Measurements from ENCODE around the gene HHIPL2. TPM values are rescaled to one million over a fixed set of nuclear protein-coding genes. Genes with fewer than 3 reads are reported as not detected.
A peak's percentile ranks its signal among the peaks of the same experiment; 100 is the strongest.

Gene HHIPL2
- total RNA-seq, 1 experiment from 2014 or later = 0.32 TPM

GRCh38 chr1:222546548-222547259, 1.2 kb downstream of the HHIPL2 start:
- intact Hi-C loops (cut with micrococcal nuclease; ENCODE audit: unreplicated experiment) = no loop called here
- POLR2A ChIA-PET = interaction anchor here (0.7 to 0.9 kb wide), 2 partner anchors 13 to 97 kb away, joined by 3 read pairs; no protein-coding TSS in a partner anchor
- Histone ChIP-seq H3K4me1 (no peaks in the 10 kb centered on the region), H3K9me3 (no peaks in the 10 kb centered on the region), H3K36me3 (ENCODE audit: control insufficient read depth, insufficient read depth, low read length) (no peaks in the 10 kb centered on the region), H3K27me3 (replicated peaks; ENCODE audit: control insufficient read depth, insufficient read depth, low read length) (no peaks in the 10 kb centered on the region), H3K4me3 (ENCODE audit: low read depth, low read length) (no peak overlapping the region)
- Mint-ChIP-seq H3K9me3 (ENCODE audit: unreplicated experiment) (no peaks in the 10 kb centered on the region), H3K36me3 (ENCODE audit: insufficient read depth, unreplicated experiment) (no peaks in the 10 kb centered on the region), H3K27me3 (ENCODE audit: insufficient read depth, unreplicated experiment) (no peaks in the 10 kb centered on the region), H3K27ac (ENCODE audit: unreplicated experiment) (no peak overlapping the region), H3K4me1 (ENCODE audit: low read depth, unreplicated experiment) (peaks cover 7% of the 10 kb centered on the region), H3K4me3 (ENCODE audit: unreplicated experiment) (no peak overlapping the region)
- peak in 1 of 2 experiments; percentile 16 for DNase-seq
- BruUV-seq (replicated peaks) = no TSS peak
- no peak for TF ChIP-seq CTCF (IDR thresholded peaks at IDR 0.05; ENCODE audit: insufficient read depth in 1 of 2, low read depth in 1 of 2, low read length in 1 of 2, severe bottlenecking in 1 of 2, unreplicated experiment in 1 of 2)
- CTCF ChIA-PET = interaction anchor here (0.9 kb wide), 1 partner anchor 43 kb away, joined by 3 read pairs; the partner anchor contains the start of gene TAF1A

GRCh38 chr1:222546091-222546490, 1.8 kb downstream of the HHIPL2 start:
- H3K4me3 ChIP-seq (ENCODE audit: low read depth, low read length) = no peak overlapping the region
- H3K36me3 ChIP-seq (ENCODE audit: control insufficient read depth, insufficient read depth, low read length) = no peaks in the 10 kb centered on the region
- H3K4me1 ChIP-seq = no peaks in the 10 kb centered on the region
- ChIA-PET CTCF (no interaction called here), POLR2A (no interaction called here)
- H3K27me3 Mint-ChIP-seq (ENCODE audit: insufficient read depth, unreplicated experiment) = no peaks in the 10 kb centered on the region
- no peaks in the 10 kb centered on the region for H3K36me3 Mint-ChIP-seq (ENCODE audit: insufficient read depth, unreplicated experiment)
- DNase-seq = no peak
- H3K27ac Mint-ChIP-seq (ENCODE audit: unreplicated experiment) = no peak overlapping the region
- no peak overlapping the region for H3K4me3 Mint-ChIP-seq (ENCODE audit: unreplicated experiment)
- H3K27me3 ChIP-seq (replicated peaks; ENCODE audit: control insufficient read depth, insufficient read depth, low read length) = no peaks in the 10 kb centered on the region
- no peak for TF ChIP-seq CTCF (IDR thresholded peaks at IDR 0.05; ENCODE audit: insufficient read depth in 1 of 2, low read depth in 1 of 2, low read length in 1 of 2, severe bottlenecking in 1 of 2, unreplicated experiment in 1 of 2)
- no peaks in the 10 kb centered on the region for H3K9me3 ChIP-seq
- peaks cover 7% of the 10 kb centered on the region for H3K4me1 Mint-ChIP-seq (ENCODE audit: low read depth, unreplicated experiment)
- H3K9me3 Mint-ChIP-seq (ENCODE audit: unreplicated experiment) = no peaks in the 10 kb centered on the region
- no TSS peak for BruUV-seq (replicated peaks)
- intact Hi-C loops (cut with micrococcal nuclease; ENCODE audit: unreplicated experiment) = no loop called here

GRCh38 chr1:222543817-222544216, 4.1 kb downstream of the HHIPL2 start:
- no peaks in the 10 kb centered on the region for H3K9me3 Mint-ChIP-seq (ENCODE audit: unreplicated experiment)
- peaks cover 7% of the 10 kb centered on the region for H3K4me1 Mint-ChIP-seq (ENCODE audit: low read depth, unreplicated experiment)
- no peak overlapping the region for H3K4me3 ChIP-seq (ENCODE audit: low read depth, low read length)
- ChIA-PET POLR2A (no interaction called here), CTCF (interaction anchor here (0.6 kb wide), 1 partner anchor 79 kb away, joined by 3 read pairs; no protein-coding TSS in a partner anchor)
- DNase-seq = peak in 1 of 2 experiments; percentile 32
- H3K4me3 Mint-ChIP-seq (ENCODE audit: unreplicated experiment) = no peak overlapping the region
- H3K9me3 ChIP-seq = no peaks in the 10 kb centered on the region
- H3K27me3 Mint-ChIP-seq (ENCODE audit: insufficient read depth, unreplicated experiment) = no peaks in the 10 kb centered on the region
- no peaks in the 10 kb centered on the region for H3K36me3 ChIP-seq (ENCODE audit: control insufficient read depth, insufficient read depth, low read length)
- TF ChIP-seq CTCF (IDR thresholded peaks at IDR 0.05; ENCODE audit: insufficient read depth in 1 of 2, low read depth in 1 of 2, low read length in 1 of 2, severe bottlenecking in 1 of 2, unreplicated experiment in 1 of 2) = no peak
- H3K27me3 ChIP-seq (replicated peaks; ENCODE audit: control insufficient read depth, insufficient read depth, low read length) = no peaks in the 10 kb centered on the region
- H3K27ac Mint-ChIP-seq (ENCODE audit: unreplicated experiment) = no peak overlapping the region
- no peaks in the 10 kb centered on the region for H3K4me1 ChIP-seq
- H3K36me3 Mint-ChIP-seq (ENCODE audit: insufficient read depth, unreplicated experiment) = no peaks in the 10 kb centered on the region
- no TSS peak for BruUV-seq (replicated peaks)
- intact Hi-C loops (cut with micrococcal nuclease; ENCODE audit: unreplicated experiment) = no loop called here

Data from Caco-2 (cell line).